ENCODE measurements around the gene GPR25.
"Not testable (repeated sequence)": the region's sequence is repeated elsewhere in the genome, so short reads cannot be mapped to it uniquely, and the experiment has no call there.

Gene GPR25

DNA sequence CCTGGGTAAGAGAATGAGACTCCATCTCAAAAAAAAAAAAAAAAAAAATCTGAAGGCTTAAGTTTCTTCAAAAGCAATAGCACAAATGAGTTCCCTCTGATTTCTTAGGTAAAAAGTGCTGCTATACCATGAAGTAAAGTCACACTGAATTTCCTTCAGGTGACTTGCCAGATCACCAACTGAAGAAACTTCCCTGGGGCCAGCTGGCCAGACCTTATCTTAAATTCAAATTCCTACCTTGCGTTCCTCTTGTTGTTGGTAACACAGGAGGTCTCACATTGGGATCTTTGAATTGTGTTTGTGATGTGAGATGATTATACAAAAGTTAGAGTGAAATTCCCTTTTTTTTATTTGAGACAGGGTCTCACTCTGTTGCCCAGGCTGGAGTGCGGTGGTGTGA is 33.7 kb downstream of the GPR25 start:
- TF ChIP-seq TAF1 (IDR thresholded peaks at IDR 0.05; ENCODE audit: borderline replicate concordance, low read depth, low read length) = no peak
- no peak for TF ChIP-seq POLR2AphosphoS5 (IDR thresholded peaks at IDR 0.05; ENCODE audit: low read depth, low read length)
- TF ChIP-seq POLR2A (IDR thresholded peaks at IDR 0.05; ENCODE audit: low read depth, low read length) = no peak

DNA sequence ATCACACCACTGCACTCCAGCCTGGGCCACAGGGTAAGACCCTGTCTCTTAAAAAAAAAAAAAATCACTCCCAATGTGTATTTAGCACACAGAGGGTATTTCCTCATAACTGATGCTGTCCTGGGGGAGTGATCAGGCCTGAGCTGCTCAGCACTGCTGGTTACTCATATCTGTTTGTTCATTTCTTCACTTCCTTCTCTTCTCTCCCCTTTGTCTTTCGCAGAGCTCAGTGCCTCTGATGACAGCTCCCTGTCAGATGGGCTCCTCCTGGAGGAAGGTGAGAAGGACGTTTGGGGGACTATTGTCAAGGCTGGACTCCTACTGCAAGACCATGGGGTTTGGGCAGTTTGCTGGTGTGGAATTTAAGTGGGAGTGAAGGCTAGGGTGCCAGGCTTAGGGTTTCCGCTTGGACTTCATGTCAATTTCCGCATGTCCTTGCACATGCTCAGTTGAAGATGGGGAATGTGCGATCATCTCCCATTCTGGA is 34.9 kb downstream of the GPR25 start:
- TF ChIP-seq POLR2AphosphoS5 (IDR thresholded peaks at IDR 0.05; ENCODE audit: low read depth, low read length) (no peak), POLR2A (IDR thresholded peaks at IDR 0.05; ENCODE audit: low read depth, low read length) (no peak), TAF1 (IDR thresholded peaks at IDR 0.05; ENCODE audit: borderline replicate concordance, low read depth, low read length) (no peak)
- no peak for DNase-seq (ENCODE audit: insufficient read length)
- no peak for FAIRE-seq

More for the DNA sequence above, 33.7 kb downstream of the GPR25 start:
- DNase-seq (ENCODE audit: insufficient read length) = no peak
- no peak for FAIRE-seq

DNA sequence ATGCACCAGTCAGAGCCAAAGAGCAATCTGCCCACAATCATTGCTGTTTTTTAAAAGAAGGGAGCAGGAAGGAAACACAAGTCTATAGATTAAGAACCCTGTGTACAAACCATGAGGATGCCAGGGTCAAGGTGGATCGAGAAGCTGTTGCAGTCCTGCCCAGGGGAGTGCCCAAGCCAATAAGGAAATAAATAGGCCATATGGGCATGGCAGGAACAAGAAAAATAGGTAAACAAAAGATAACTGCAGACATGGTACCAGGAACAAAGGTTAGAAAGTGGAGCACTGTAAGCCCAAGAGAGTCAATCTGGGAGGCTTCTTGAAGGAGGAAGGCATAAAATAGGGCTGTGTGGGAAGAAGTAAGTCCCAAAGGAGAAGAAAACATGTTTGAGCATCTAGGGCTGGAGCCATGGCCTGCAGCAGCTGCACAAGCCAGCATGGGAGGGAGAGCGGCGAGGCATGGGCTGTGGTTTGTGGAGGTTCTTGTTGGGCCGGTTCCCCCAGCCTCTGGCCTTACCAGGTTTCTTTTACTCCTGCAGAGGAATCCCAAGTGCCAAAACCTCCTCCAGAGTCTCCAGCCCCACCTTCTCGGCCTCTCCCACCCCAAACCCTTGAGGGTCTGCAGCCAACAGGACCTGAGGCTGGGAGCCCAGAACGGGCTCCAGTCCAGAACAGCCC is 35.5 kb downstream of the GPR25 start:
- no peak for FAIRE-seq
- no peak for DNase-seq (ENCODE audit: insufficient read length)
- TF ChIP-seq TAF1 (IDR thresholded peaks at IDR 0.05; ENCODE audit: borderline replicate concordance, low read depth, low read length) (no peak), POLR2A (IDR thresholded peaks at IDR 0.05; ENCODE audit: low read depth, low read length) (no peak), POLR2AphosphoS5 (IDR thresholded peaks at IDR 0.05; ENCODE audit: low read depth, low read length) (no peak)

DNA sequence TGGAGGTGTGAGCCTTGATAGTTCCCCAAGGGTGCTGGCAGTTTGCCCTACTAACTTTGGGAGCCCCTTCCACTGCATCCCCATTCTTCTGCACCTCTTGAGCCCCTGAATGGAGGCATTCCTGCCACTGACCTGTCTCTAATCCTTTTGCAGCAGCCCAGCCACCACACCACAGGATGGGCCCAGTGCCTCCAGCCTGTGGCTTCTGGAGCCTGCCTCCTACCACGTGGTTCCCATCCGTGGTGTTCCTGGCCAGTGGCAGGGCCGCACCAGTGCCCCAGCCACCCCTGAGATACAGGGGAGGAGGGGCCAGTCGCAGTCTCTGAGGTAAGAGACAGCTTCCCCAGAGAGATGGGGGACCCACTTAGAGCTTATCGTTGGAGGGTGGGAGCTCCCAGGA is 36.3 kb downstream of the GPR25 start:
- DNase-seq (ENCODE audit: insufficient read length) = no peak
- FAIRE-seq = no peak
- no peak for TF ChIP-seq POLR2A (IDR thresholded peaks at IDR 0.05; ENCODE audit: low read depth, low read length)
- no peak for TF ChIP-seq TAF1 (IDR thresholded peaks at IDR 0.05; ENCODE audit: borderline replicate concordance, low read depth, low read length)
- no peak for TF ChIP-seq POLR2AphosphoS5 (IDR thresholded peaks at IDR 0.05; ENCODE audit: low read depth, low read length)

DNA sequence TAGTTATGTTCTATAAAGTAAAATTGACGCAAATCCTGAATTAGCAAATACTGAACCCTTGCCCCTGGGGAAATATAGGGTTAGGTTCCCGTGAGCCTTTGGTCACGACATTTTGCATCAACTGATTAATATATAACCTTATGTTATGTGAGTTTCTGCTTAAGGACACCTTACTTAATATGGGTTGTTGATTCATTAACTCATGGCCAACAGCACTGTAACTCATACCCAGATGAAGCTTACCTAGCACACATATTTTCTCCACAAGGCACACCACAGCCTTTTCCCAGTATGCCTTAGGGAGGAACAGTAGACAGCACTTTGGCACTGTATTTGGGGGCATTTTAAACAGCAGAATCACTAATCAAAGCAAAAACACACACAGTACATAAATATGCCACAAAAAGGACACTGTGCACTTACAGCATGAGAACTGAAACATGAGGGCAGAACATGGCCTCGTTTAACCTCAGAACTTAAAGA is 37.0 kb downstream of the GPR25 start:
- FAIRE-seq (no peak), DNase-seq (ENCODE audit: insufficient read length) (no peak)
- TF ChIP-seq POLR2AphosphoS5 (IDR thresholded peaks at IDR 0.05; ENCODE audit: low read depth, low read length) (no peak), TAF1 (IDR thresholded peaks at IDR 0.05; ENCODE audit: borderline replicate concordance, low read depth, low read length) (no peak), POLR2A (IDR thresholded peaks at IDR 0.05; ENCODE audit: low read depth, low read length) (no peak)

DNA sequence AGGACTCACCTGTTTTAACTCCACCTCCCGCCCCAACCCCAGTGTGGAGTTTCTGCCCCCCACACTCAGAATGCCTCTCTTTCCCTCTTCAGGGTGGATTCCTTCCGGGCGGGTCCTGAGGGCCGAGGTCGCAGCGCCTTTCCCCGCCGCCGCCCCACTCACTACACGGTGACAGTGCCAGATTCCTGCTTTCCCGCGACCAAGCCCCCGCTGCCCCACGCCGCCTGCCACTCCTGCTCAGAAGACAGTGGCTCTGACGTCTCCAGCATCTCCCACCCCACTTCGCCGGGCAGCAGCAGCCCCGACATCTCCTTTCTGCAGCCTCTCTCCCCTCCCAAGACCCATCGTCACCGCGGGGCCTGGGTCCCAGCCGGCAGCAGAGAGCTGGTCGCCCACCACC is 38.6 kb downstream of the GPR25 start:
- no peak for DNase-seq (ENCODE audit: insufficient read length)
- FAIRE-seq = no peak
- TF ChIP-seq TAF1 (IDR thresholded peaks at IDR 0.05; ENCODE audit: borderline replicate concordance, low read depth, low read length) (no peak), POLR2A (IDR thresholded peaks at IDR 0.05; ENCODE audit: low read depth, low read length) (no peak), POLR2AphosphoS5 (IDR thresholded peaks at IDR 0.05; ENCODE audit: low read depth, low read length) (no peak)

DNA sequence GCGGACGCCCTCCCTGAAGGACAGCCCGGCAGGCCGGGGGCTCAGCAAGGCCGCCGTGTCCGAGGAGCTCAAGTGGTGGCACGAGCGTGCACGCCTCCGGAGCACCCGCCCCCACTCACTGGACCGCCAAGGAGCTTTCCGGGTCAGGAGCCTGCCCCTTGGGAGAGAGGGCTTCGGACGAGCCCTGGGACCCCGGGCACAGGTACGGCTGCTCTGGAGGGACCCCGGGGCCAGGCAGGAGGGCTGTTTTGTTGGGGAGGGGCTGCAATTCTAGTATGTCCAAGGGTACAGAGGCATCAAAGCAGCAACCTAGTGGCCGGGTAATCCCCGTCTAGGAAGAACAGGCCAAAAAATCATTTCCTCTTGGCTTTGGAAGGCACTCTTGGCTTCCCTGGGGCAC is 39.2 kb downstream of the GPR25 start:
- DNase-seq (ENCODE audit: insufficient read length); FAIRE-seq: not testable (repeated sequence)

DNA sequence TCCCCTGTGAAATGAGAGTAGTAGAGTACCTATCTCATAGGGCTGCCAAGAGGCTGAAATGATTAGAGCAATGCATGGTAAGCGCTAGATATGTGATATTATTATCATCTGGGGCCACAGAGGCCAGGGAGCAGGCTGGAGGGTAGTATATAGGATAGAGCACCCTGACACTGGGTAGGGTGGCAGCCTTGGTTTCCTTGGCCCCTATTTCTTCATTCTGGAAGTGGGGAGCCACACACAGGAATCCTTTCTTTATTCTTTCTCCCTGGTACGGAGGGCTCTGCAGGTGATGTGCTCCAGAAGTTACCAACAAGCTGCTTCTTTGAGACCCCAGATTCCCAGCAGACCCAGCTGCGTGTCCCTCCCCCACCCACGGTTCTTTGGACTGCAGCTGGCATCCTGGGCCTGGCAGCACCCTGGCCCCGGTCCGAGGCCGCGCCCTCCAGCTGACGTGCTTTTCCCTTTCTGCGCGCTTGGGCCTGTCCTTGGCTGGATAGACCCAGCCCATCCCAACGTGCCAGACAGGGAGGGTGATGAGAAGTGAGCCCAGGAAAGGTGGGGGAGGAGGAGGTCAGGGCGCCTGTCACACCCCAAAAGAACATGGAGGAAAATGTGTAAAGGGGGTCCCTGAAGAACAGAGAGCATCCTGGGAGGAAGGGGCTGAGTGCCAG is 40.1 kb downstream of the GPR25 start:
- DNase-seq (ENCODE audit: insufficient read length) (no peak), FAIRE-seq (no peak)
- TF ChIP-seq POLR2AphosphoS5 (IDR thresholded peaks at IDR 0.05; ENCODE audit: low read depth, low read length) = no peak
- no peak for TF ChIP-seq TAF1 (IDR thresholded peaks at IDR 0.05; ENCODE audit: borderline replicate concordance, low read depth, low read length)

DNA sequence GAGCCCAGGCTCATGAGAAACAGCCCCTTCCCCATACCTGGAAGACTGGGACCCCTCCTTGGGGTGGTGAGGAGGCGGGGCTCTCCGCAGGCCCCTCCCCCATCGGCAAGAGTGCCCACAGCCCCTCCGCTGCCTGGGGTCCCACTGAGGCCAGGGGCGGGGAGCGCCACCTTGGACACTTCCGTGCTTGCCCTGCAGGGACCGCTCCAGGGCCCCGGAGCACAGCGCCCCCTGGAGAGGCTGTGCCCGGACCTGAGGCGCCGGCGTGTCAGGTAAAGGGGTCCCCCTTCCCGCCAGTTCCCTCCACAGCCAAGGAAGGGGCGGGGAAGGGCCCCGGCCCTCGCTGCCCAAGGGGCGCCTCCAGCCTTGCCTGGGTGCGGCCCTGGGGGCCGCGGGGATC is 43.4 kb downstream of the GPR25 start:
- DNase-seq (ENCODE audit: insufficient read length) = no peak
- FAIRE-seq = no peak
- TF ChIP-seq TAF1 (IDR thresholded peaks at IDR 0.05; ENCODE audit: borderline replicate concordance, low read depth, low read length) = no peak
- no peak for TF ChIP-seq POLR2AphosphoS5 (IDR thresholded peaks at IDR 0.05; ENCODE audit: low read depth, low read length)
- no peak for TF ChIP-seq POLR2A (IDR thresholded peaks at IDR 0.05; ENCODE audit: low read depth, low read length)

DNA sequence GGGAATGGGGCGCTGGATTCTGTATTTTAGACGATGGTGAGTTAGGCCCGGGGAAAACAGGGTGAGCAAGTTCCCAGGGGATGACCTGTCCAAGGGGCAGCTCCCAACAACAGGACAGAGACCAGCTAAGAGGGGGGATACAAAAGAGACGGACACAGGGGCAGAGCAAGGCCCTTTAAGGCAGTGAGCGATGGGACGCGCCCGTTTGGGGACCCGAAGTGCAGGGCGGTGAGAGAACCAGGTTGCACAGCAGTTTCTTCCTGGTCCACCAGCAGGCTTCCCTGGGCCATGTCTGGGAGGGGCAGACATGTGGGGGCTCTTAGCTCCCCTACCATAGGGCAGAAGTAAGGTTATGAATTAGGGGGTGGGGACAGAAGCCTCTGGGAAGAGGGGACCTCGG is 43.9 kb downstream of the GPR25 start:
- DNase-seq (ENCODE audit: insufficient read length) = no peak
- no peak for FAIRE-seq
- no peak for TF ChIP-seq POLR2AphosphoS5 (IDR thresholded peaks at IDR 0.05; ENCODE audit: low read depth, low read length)
- TF ChIP-seq POLR2A (IDR thresholded peaks at IDR 0.05; ENCODE audit: low read depth, low read length) = no peak
- TF ChIP-seq TAF1 (IDR thresholded peaks at IDR 0.05; ENCODE audit: borderline replicate concordance, low read depth, low read length) = no peak

DNA sequence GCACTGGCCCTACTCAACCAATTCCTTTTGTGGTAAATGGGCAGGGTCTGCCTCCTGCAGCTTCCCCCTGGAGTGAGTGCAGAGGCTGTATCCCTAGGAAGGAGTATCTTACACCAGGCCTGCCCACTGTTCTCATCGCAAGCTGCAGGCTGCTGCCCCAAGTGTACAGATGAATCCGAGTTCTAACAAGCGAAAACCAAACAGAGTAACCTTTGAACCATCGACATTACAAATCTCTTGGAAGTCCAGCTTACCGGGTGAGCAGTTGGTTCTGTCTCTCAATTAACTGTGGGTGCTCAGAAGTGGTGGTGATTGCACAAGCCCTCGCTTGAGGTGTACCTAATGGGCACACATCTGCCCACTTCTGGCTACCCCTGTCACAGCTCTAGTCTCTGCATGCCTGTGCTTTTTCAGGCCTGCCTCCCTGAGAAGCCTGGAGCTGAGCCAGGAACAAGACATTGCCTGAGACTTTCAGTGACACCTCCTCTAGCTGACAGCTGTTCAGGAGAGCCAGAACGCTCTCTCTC is 44.6 kb downstream of the GPR25 start:
- FAIRE-seq = no peak
- no peak for TF ChIP-seq POLR2A (IDR thresholded peaks at IDR 0.05; ENCODE audit: low read depth, low read length)
- no peak for TF ChIP-seq POLR2AphosphoS5 (IDR thresholded peaks at IDR 0.05; ENCODE audit: low read depth, low read length)
- no peak for TF ChIP-seq TAF1 (IDR thresholded peaks at IDR 0.05; ENCODE audit: borderline replicate concordance, low read depth, low read length)
- no peak for DNase-seq (ENCODE audit: insufficient read length)

DNA sequence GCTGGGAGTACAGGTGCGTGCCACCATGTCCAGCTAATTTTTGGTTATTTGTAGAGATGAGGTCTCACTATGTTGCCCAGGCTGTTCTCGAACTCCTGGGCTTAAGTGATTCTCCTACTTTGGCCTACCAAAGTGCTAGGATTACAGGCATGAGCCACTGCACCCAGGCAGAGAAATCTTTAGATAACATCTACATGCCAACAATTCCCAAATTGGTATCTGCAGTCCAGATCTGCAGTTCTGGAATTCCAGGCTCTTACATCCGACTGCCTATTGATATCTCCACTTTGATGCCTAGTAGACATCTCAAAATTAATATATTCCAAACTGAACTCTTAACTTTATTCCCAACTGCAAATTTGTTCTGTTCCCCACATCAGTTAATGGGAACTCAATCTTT is 45.2 kb downstream of the GPR25 start:
- DNase-seq (ENCODE audit: insufficient read length) (no peak), FAIRE-seq (no peak)
- TF ChIP-seq POLR2A (IDR thresholded peaks at IDR 0.05; ENCODE audit: low read depth, low read length) (no peak), TAF1 (IDR thresholded peaks at IDR 0.05; ENCODE audit: borderline replicate concordance, low read depth, low read length) (no peak), POLR2AphosphoS5 (IDR thresholded peaks at IDR 0.05; ENCODE audit: low read depth, low read length) (no peak)
